ENCODE results near the gene ADD2. TPM values are rescaled to one million over a fixed set of nuclear protein-coding genes. Genes with fewer than 3 reads are reported as not detected.

ADD2 gene
- total and polyA plus RNA-seq, 4 donors = 0.08 to 156 (median 0.16) TPM; not detected in 1

DNA sequence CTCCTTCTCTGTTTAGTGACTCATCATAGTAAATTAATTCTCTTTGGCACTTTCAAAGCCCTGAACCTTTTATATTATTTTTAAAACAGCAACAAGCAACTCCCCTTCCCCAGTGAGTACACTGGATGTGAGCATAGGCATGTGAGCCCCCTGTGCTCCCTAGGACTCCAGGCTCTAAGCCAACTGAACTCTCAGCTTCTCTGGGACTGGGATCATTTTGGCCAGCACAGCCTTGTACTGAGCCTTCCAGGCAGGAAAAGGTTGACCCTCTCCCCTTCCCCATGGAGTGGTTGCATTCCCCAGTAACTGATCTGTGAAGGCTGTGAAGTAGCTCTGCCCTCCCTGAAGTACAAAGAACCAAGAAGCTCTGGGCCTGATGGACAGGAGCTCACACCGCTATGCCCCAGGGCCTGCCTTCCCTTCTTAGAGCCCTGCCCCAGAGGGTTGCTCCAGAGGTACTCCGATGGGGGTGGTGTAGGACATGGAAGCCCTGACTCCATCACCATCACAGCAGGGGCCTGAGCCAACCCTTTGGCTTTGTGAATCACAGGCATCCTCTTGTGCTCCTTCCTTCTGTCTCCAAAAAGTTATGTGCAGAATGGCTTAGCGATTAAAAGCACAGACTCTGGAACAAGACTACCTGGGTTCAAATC is 57.8 kb downstream of the ADD2 start:
- Histone ChIP-seq H3K9me3 (ENCODE audit: control insufficient read depth in 4 of 4, low read length in 3 of 4) (no peaks in the 10 kb centered on the region), H3K36me3 (ENCODE audit: control insufficient read depth in 4 of 4, insufficient read depth in 3 of 4, low read depth in 1 of 4, low read length in 3 of 4) (no peaks in the 10 kb centered on the region), H3K4me3 (ENCODE audit: low read depth in 1 of 3, low read length in 3 of 3) (no peak overlapping the region), H3K4me1 (ENCODE audit: control insufficient read depth in 4 of 4, insufficient read depth in 4 of 4, low read length in 3 of 4) (no peaks in the 10 kb centered on the region), H3K27me3 (ENCODE audit: control insufficient read depth in 4 of 4, insufficient read depth in 4 of 4, low read length in 3 of 4) (no peaks in the 10 kb centered on the region), H3K27ac (ENCODE audit: low read depth in 1 of 2, low read length in 2 of 2) (no peak overlapping the region), H3K9ac (ENCODE audit: low read depth in 1 of 2, low read length in 2 of 2) (no peak overlapping the region)
- DNase-seq (ENCODE audit: low spot score) = no peak
- TF ChIP-seq YY1 (IDR thresholded peaks at IDR 0.05) = no peak
- TF ChIP-seq TAF1 (conservative IDR thresholded peaks at IDR 0.05) = no peak
- 91% methylated on average over 3 of the region's 3 CpGs for whole genome bisulfite sequencing

GRCh38 chr2:70709275-70710037 is 58.5 kb downstream of the ADD2 start:
- DNase-seq (ENCODE audit: low spot score) = no peak
- TF ChIP-seq FOXA2 (IDR thresholded peaks at IDR 0.05) (no peak), MAX (IDR thresholded peaks at IDR 0.05) (no peak), HNF4G (IDR thresholded peaks at IDR 0.05) (no peak)

DNA sequence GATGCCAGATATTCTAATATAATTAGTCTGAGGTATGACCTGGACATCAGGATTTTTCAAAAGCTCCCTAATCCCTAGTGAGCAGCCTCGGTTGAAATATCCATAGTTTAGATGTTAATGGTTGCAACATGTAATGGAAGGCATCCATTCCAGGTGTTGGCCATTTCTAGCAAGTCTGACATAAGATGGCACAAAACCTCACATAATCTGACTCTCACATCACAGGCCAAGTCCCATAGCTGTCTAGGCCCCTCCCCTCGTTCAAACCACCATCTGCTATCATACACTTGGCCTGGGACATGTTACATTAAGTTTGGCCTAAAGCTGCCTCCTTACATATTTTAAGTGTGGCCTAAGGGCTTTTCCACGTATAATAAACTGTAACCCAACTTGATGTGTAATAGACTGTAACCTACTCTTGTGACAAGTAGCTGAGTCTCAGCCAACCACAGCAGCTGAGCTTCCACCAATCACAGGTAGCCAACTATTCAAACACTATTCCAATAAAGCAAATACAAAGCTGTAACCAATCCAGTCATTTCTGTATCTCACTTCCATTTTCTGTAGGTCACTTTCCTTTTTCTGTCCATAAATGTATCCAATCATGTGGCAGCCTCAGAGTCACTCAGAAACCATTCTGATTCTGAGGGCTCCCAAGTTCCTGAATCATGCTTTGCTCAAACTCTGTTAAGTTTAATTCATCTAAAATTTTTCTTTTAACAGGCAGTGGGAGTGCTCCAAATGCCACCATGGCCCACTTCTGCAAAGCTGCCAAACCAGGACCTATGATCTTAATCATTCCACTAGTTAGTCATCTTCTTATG is 59.4 kb downstream of the ADD2 start:
- no peaks in the 10 kb centered on the region for H3K27me3 ChIP-seq (ENCODE audit: control insufficient read depth in 4 of 4, insufficient read depth in 4 of 4, low read length in 3 of 4)
- no peak overlapping the region for H3K27ac ChIP-seq (ENCODE audit: low read depth in 1 of 2, low read length in 2 of 2)
- no peaks in the 10 kb centered on the region for H3K4me1 ChIP-seq (ENCODE audit: control insufficient read depth in 4 of 4, insufficient read depth in 4 of 4, low read length in 3 of 4)
- 79% methylated on average over 3 of the region's 3 CpGs for WGBS
- no peaks in the 10 kb centered on the region for H3K9me3 ChIP-seq (ENCODE audit: control insufficient read depth in 4 of 4, low read length in 3 of 4)
- H3K36me3 ChIP-seq (ENCODE audit: control insufficient read depth in 4 of 4, insufficient read depth in 3 of 4, low read depth in 1 of 4, low read length in 3 of 4) = no peaks in the 10 kb centered on the region
- H3K9ac ChIP-seq (ENCODE audit: low read depth in 1 of 2, low read length in 2 of 2) = no peak overlapping the region
- DNase-seq (ENCODE audit: low spot score) = no peak
- TF ChIP-seq RXRA (IDR thresholded peaks at IDR 0.05) = no peak
- no peak for TF ChIP-seq ZBTB33 (IDR thresholded peaks at IDR 0.05)
- no peak for TF ChIP-seq FOXA1 (IDR thresholded peaks at IDR 0.05)
- no peak for TF ChIP-seq MAX (IDR thresholded peaks at IDR 0.05)
- H3K4me3 ChIP-seq (ENCODE audit: low read depth in 1 of 3, low read length in 3 of 3) = no peak overlapping the region

More at GRCh38 chr2:70709275-70710037, 58.5 kb downstream of the ADD2 start:
- H3K9me3 ChIP-seq (ENCODE audit: control insufficient read depth in 4 of 4, low read length in 3 of 4) = no peaks in the 10 kb centered on the region
- 80% methylated on average over 9 of the region's 9 CpGs for WGBS
- no peaks in the 10 kb centered on the region for H3K27me3 ChIP-seq (ENCODE audit: control insufficient read depth in 4 of 4, insufficient read depth in 4 of 4, low read length in 3 of 4)
- no peaks in the 10 kb centered on the region for H3K4me1 ChIP-seq (ENCODE audit: control insufficient read depth in 4 of 4, insufficient read depth in 4 of 4, low read length in 3 of 4)
- no peaks in the 10 kb centered on the region for H3K36me3 ChIP-seq (ENCODE audit: control insufficient read depth in 4 of 4, insufficient read depth in 3 of 4, low read depth in 1 of 4, low read length in 3 of 4)
- no peak overlapping the region for H3K4me3 ChIP-seq (ENCODE audit: low read depth in 1 of 3, low read length in 3 of 3)
- H3K9ac ChIP-seq (ENCODE audit: low read depth in 1 of 2, low read length in 2 of 2) = no peak overlapping the region
- no peak overlapping the region for H3K27ac ChIP-seq (ENCODE audit: low read depth in 1 of 2, low read length in 2 of 2)

All from liver (tissue), 9 donors.